Erythroblast (primary cell): ENCODE data around the gene NR4A3.

ENCODE experiments used
- GATA1 ChIP-seq: IDR thresholded peaks from 2 replicates; pipeline ENCODE4 v1.6.1; 2011; ENCODE audit warnings: low read depth, mild to moderate bottlenecking, control low read depth, low read length, moderate library complexity
- POLR2A ChIP-seq: IDR thresholded peaks from 2 replicates; pipeline ENCODE4 v1.6.1; 2011; ENCODE audit warnings: mild to moderate bottlenecking, low read length

GRCh38 chr9:99824378-99825171 lies 2.9 kb downstream of the NR4A3 start:
- TF ChIP-seq POLR2A (no peak), GATA1 (no peak)
